Astrocyte (in vitro differentiated cells and primary cell): Measurements from ENCODE around the gene ZDHHC8. TPM values are rescaled to one million over a fixed set of nuclear protein-coding genes. Genes with fewer than 3 reads are reported as not detected.

Source experiments
- DNase-seq: peaks from one replicate; pipeline ENCODE4 v3.0.0-alpha.2; 2010; ENCODE audit warnings: low read depth
- FAIRE-seq: peaks from 2 replicates; lab custom pipeline; 2011; peaks lifted over from hg19 to GRCh38; lab: Jason Lieb, UNC
- H2AFZ ChIP-seq: 2 replicates; pipeline ENCODE4 v1.6.0; 2012; ENCODE audit warnings: low read depth, low read length, inconsistent platforms
- H3K27ac ChIP-seq: 2 replicates; pipeline ENCODE4 v1.5.1; 2011; ENCODE audit warnings: low read depth, low read length, inconsistent platforms
- H3K27me3 ChIP-seq: 2 replicates; pipeline ENCODE4 v1.6.0; 2011; ENCODE audit warnings: low read length, inconsistent platforms; ENCODE audit not compliant: insufficient read depth
- H3K36me3 ChIP-seq: 2 replicates; pipeline ENCODE4 v1.5.1; 2011; ENCODE audit warnings: low read length, inconsistent platforms; ENCODE audit not compliant: insufficient read depth
- H3K4me1 ChIP-seq: 2 replicates; pipeline ENCODE4 v1.5.1; 2011; ENCODE audit warnings: low read length, inconsistent platforms; ENCODE audit not compliant: insufficient read depth
- H3K4me2 ChIP-seq: 2 replicates; pipeline ENCODE4 v1.6.0; 2012; ENCODE audit warnings: low read length, inconsistent platforms
- H3K4me3 ChIP-seq: 2 replicates; pipeline ENCODE4 v1.5.1; 2011; ENCODE audit warnings: low read depth, mild to moderate bottlenecking, low read length, inconsistent platforms; ENCODE audit not compliant: insufficient read depth
- H3K79me2 ChIP-seq: 2 replicates; pipeline ENCODE4 v1.6.0; 2012; ENCODE audit warnings: mild to moderate bottlenecking, low read length, inconsistent platforms; ENCODE audit not compliant: insufficient read depth
- H3K9ac ChIP-seq: 2 replicates; pipeline ENCODE4 v1.6.0; 2012; ENCODE audit warnings: mild to moderate bottlenecking, low read length, inconsistent platforms
- H3K9me3 ChIP-seq: 2 replicates; pipeline ENCODE4 v1.5.1; 2012; ENCODE audit warnings: low read depth, mild to moderate bottlenecking, low read length, inconsistent platforms; ENCODE audit not compliant: insufficient read depth
- H4K20me1 ChIP-seq: 2 replicates; pipeline ENCODE4 v1.6.0; 2012; ENCODE audit warnings: low read length, inconsistent platforms; ENCODE audit not compliant: insufficient read depth
- H3K27ac Mint-ChIP-seq: one replicate; pipeline ENCODE4 v1.8.0; 2021; ENCODE audit warnings: mild to moderate bottlenecking, mixed read lengths; ENCODE audit not compliant: unreplicated experiment
- H3K27me3 Mint-ChIP-seq: one replicate; pipeline ENCODE4 v1.8.0; 2021; ENCODE audit warnings: low read depth, mixed read lengths; ENCODE audit not compliant: unreplicated experiment
- H3K36me3 Mint-ChIP-seq: one replicate; pipeline ENCODE4 v1.8.0; 2021; ENCODE audit warnings: low read depth, mixed read lengths; ENCODE audit not compliant: unreplicated experiment
- H3K4me1 Mint-ChIP-seq: one replicate; pipeline ENCODE4 v1.8.0; 2021; ENCODE audit warnings: low read depth, mixed read lengths; ENCODE audit not compliant: unreplicated experiment
- H3K4me3 Mint-ChIP-seq: one replicate; pipeline ENCODE4 v1.8.0; 2021; ENCODE audit warnings: mild to moderate bottlenecking, moderate library complexity, mixed read lengths; ENCODE audit not compliant: unreplicated experiment
- H3K9me3 Mint-ChIP-seq: one replicate; pipeline ENCODE4 v1.8.0; 2021; ENCODE audit warnings: mild to moderate bottlenecking, mixed read lengths; ENCODE audit not compliant: unreplicated experiment
- CTCF ChIP-seq: IDR thresholded peaks from 2 replicates; pipeline ENCODE4 v1.5.1; 2011; ENCODE audit warnings: low read depth, mild to moderate bottlenecking, inconsistent platforms, low read length, moderate library complexity; ENCODE audit not compliant: insufficient read depth
- EZH2 ChIP-seq: IDR thresholded peaks from 2 replicates; pipeline ENCODE4 v1.6.1; 2012; ENCODE audit warnings: mild to moderate bottlenecking, low read length, inconsistent platforms; ENCODE audit not compliant: insufficient read depth
- total RNA-seq: library from RNA; stranded (reverse); gene quantifications from 2 replicates; pipeline ENCODE4 v1.2.1, GENCODE V29; 2021

ZDHHC8 gene
- total RNA-seq, 1 donor from 2014 or later: 88.3 TPM

- no peak for DNase-seq
- no peak for FAIRE-seq
- Mint-ChIP-seq H3K27ac (peak overlapping the region; percentile 7), H3K36me3 (peaks cover 3% of the 10 kb centered on the region), H3K9me3 (no peaks in the 10 kb centered on the region), H3K4me3 (no peak overlapping the region), H3K27me3 (peaks cover 2% of the 10 kb centered on the region), H3K4me1 (peaks cover 4% of the 10 kb centered on the region)
- H3K4me1 ChIP-seq: no peaks in the 10 kb centered on the region
- no peak for TF ChIP-seq EZH2
- no peak for TF ChIP-seq CTCF
- H3K27ac ChIP-seq: no peak overlapping the region
- H3K9me3 ChIP-seq: no peaks in the 10 kb centered on the region
- H3K4me3 ChIP-seq: no peak overlapping the region
- H3K27me3 ChIP-seq: no peaks in the 10 kb centered on the region
- peaks cover 3% of the 10 kb centered on the region for H4K20me1 ChIP-seq
- H3K36me3 ChIP-seq: no peaks in the 10 kb centered on the region
- H2AFZ ChIP-seq: no peak overlapping the region
- H3K4me2 ChIP-seq: no peak overlapping the region
- H3K9ac ChIP-seq: no peak overlapping the region
- no peaks in the 10 kb centered on the region for H3K79me2 ChIP-seq
Measured at GRCh38 chr22:20151276-20151588, 19.6 kb downstream of the ZDHHC8 start.

GRCh38 chr22:20152464-20152890, 20.9 kb downstream of the ZDHHC8 start:
- Histone ChIP-seq H3K9ac (no peak overlapping the region), H3K4me2 (no peak overlapping the region), H4K20me1 (peaks cover 3% of the 10 kb centered on the region), H3K4me3 (no peak overlapping the region), H3K36me3 (no peaks in the 10 kb centered on the region), H3K9me3 (no peaks in the 10 kb centered on the region), H3K4me1 (no peaks in the 10 kb centered on the region), H3K79me2 (no peaks in the 10 kb centered on the region), H2AFZ (no peak overlapping the region), H3K27me3 (no peaks in the 10 kb centered on the region), H3K27ac (no peak overlapping the region)
- Mint-ChIP-seq H3K9me3 (no peaks in the 10 kb centered on the region), H3K4me1 (no peaks in the 10 kb centered on the region), H3K4me3 (no peak overlapping the region), H3K27me3 (peaks cover 2% of the 10 kb centered on the region), H3K27ac (no peak overlapping the region), H3K36me3 (no peaks in the 10 kb centered on the region)
- FAIRE-seq (no peak), DNase-seq (no peak)
- TF ChIP-seq CTCF (no peak), EZH2 (no peak)

GRCh38 chr22:20153945-20154344, 22.3 kb downstream of the ZDHHC8 start:
- no peak overlapping the region for H3K27ac ChIP-seq

More at GRCh38 chr22:20153945-20154344, 22.3 kb downstream of the ZDHHC8 start:
- no peaks in the 10 kb centered on the region for H3K36me3 Mint-ChIP-seq
- no peak overlapping the region for H3K9ac ChIP-seq
- H3K9me3 Mint-ChIP-seq: no peaks in the 10 kb centered on the region
- no peak for TF ChIP-seq CTCF
- no peak for TF ChIP-seq EZH2
- H3K79me2 ChIP-seq: no peaks in the 10 kb centered on the region
- FAIRE-seq: no peak
- H3K4me1 ChIP-seq: no peaks in the 10 kb centered on the region
- H3K36me3 ChIP-seq: no peaks in the 10 kb centered on the region
- H3K4me1 Mint-ChIP-seq: no peaks in the 10 kb centered on the region
- H3K27ac Mint-ChIP-seq: no peak overlapping the region
- no peak overlapping the region for H3K4me3 ChIP-seq
- H2AFZ ChIP-seq: no peak overlapping the region
- no peak overlapping the region for H3K4me3 Mint-ChIP-seq
- H3K9me3 ChIP-seq: no peaks in the 10 kb centered on the region
- peaks cover 5% of the 10 kb centered on the region for H3K27me3 Mint-ChIP-seq
- no peak for DNase-seq
- no peaks in the 10 kb centered on the region for H3K27me3 ChIP-seq
- H4K20me1 ChIP-seq: no peaks in the 10 kb centered on the region
- H3K4me2 ChIP-seq: no peak overlapping the region
